ENCODE data around the gene ETF1.
"Not testable (repeated sequence)": the region's sequence is repeated elsewhere in the genome, so short reads cannot be mapped to it uniquely, and the experiment has no call there.

ETF1 gene

DNA sequence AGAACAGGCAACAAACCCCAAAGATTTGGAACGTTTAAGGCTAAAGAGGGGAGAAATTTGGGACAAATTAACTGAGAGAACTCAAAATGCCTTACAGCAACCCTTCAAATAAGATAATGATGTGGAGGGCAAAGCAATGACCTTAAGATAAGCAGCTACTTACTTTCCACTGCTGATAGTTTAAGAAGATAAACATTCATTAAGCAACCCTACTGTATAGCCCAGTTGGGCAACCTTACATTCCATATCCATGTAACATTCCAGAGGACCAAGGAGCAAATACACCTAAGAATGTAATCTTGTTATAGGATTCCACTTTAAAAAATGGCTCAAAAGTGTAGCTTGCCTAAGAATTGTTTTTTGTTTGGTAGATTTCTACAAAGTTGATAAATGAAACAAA is 14.8 kb downstream of the ETF1 start:
- DNase-seq: no peak

DNA sequence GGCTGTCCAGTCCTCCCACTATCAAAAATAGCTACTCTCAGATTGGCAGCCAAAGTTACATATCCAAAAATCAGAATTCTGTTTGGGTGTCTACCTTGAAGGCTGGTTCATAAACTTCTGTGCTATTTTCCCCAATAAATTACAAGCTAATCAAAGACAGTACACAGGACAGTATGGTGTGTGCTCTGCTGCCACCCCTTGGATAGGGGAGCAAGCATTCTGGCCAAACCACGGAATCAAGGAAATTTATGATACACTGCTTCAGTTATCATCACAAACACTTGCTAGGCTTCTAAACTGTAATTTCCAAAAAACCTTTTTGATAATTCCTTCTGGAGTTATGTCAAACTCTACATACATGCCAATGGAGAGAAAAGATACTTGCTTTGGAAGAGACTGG is 15.9 kb downstream of the ETF1 start:
- no peak for DNase-seq

DNA sequence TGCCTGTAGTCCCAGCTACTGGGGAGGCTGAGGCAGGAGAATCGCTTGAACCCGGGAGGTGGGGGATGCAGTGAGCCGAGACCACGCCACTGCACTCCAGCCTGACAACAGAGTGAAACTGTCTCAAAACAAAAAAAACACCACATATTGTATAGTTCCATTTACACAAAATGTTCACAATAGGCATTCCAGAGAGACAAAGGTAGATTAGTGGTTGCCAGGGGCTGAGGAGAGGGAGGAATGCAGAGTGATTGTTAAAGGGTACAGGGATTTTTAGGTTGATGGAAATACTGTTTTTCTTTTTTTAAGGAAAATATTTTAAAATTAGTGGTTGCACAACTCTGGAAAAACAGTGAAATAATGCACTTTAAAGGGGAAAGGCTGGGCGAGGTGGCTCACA is 19.6 kb downstream of the ETF1 start:
- no peak for DNase-seq

DNA sequence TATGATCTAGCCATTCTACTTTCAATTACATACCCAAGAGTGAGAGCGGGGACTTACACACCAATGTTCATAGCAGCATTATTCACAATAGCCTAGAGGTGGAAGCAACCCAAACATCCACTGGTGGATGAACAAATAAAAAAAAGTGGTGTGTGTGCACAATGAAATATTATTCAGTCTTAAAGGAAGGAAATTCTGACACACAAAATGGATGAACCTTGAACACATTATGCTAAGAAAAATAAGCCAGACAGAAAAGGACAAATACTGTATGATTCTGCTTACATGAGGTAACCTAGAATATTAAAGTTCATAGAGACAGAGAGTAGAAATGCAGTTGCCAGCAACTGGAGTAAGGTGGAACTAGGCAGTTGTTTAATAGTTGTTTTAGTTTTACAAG is 22.1 kb downstream of the ETF1 start:
- no peak for DNase-seq

DNA sequence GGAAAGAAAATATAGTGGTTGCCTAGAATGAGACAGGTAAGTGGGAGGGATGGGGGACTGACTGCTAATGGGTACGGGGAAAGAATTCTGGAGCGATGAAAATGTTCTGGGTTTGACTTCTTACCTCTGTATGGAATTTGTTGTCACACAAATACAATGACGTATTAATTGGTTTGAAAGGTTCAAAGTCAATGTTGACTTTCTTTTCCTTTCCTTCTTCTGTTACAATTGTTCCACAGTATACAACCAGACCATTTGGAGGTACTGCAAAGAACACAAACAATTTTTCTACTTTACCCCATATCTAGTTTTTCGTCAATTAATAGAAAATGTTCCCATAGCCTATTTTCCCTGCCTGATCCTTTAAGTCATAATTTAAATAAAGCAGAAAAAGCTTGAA is 25.6 kb downstream of the ETF1 start:
- DNase-seq: no peak

DNA sequence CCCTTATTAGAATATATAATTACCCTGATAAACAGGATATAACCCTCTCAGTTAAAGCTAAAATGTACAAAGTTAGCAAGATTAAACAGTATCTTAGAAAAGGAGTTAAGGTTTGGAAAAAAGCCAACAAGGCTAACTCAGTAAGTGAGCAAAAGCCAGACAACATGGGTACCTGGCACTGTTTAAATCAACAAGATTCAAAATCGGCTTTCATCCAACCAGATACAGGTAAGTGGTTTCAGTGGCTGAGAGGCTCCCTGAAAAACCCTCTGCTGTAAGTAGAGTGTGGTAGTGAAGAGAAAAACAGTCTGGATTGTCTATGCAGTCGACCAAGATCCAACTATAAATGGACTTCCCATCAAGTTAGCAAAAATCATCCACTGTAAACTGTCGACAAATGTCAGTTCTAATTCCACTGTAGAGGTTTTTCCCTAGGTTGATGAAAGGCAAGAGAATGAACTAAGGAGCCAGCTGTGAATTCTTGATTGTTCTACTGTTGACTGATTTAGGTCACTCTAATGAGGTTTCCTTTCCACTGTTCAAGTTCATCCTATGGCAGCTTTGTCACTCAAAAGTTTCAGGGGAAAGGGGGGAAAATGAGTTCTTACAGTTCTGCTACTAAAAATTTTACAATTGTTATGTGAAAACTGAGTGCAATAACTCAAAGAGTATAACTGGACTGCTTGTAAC is 27.3 kb downstream of the ETF1 start:
- no peak for DNase-seq

DNA sequence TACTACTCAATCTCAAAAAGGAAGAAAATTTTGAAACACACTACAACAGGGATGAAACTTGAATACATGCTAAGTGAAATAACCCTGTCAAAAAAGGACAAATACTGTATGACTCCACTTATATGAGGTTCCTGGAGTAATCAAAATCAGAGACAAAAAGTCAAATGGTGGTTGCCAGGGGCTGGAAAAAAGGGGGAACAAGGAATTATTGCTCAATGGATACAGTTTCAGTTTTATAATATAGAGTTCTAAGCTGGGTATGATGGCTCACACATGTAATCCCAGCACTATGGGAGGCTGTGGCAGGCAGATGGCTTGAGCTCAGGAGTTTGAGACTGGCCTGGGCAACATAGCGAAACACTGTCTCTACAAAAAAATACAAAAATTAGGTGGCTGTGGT is 29.0 kb downstream of the ETF1 start:
- no peak for DNase-seq

DNA sequence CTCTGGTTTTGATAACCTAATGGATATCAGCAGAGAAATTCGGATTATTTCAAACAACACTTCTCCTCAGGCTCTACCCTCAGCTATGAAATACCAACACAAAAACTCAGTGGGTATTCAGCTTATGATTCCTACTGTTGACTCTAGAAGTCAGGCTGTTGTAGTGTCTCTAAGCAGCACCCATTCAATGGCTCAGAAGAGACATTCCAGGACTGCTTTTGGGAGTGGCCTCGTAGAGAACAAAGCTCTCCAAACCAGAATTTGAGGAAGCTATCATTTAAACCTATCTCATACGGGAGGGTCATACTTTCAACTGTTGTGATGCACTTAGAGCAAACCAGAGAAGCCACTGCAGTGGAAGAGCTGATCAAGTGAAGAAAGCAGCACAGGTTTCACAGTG is 34.1 kb downstream of the ETF1 start:
- DNase-seq: no peak

DNA sequence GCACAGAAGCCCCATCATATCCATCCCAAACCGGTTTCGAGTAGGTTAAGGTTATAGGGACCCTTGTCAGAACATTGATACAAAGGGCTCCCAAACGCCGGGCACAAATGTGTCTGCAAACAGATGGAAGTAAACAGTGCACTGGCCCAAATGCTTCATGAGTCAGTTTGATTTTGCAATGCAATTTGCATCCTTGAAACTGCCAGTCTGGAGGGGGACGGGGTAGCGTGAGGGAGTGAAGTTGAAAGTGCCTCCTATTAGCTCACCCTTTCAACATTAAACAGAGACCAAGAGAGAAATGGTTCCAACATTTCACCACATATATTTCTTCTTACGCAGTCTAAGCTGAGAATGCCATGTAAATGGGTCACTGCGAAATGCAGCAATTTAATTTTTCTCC is 35.6 kb downstream of the ETF1 start:
- not testable (repeated sequence) for DNase-seq

DNA sequence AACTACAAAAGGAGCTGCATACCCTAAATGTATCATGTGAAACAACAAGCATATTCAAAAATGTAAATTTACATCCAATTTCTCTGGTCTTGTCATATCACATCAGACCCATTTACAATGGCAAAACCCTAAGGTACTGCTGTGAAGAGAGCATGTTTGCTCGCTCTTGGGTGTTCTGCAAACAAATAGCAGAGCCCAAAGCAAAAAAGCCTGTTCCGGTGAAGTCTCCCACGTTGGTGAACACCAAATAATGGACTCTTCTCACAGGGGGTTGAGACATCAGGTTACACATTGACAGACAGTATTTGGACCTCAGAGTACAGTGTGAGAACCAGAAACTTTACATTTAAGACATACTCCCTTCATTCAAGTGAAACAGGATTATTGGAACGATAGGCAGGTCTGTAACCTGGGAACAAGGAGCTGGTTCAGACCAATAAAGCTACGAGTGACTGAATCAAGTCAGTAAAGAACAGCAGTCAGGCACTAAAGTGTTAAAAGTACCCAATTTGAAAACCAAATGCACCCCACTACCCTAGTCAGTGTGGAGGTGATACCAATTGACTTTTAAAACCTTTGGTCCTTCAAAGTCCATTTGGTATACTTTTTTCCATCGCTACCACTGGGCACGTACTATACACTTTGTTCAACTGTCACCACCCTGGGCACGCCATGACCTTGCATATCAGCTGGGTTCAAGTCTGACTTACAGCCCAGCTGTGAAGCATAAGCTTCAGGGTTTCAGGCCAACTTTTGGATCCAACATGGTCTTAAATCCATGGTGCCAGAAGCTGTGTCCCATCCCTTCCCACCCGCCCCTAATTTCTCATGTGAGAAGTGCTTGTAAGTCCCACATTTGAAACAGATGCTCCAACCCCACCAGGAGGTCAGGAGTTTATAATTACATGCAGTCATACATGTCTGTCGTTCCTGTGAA is 36.4 kb downstream of the ETF1 start:
- DNase-seq: no peak

DNA sequence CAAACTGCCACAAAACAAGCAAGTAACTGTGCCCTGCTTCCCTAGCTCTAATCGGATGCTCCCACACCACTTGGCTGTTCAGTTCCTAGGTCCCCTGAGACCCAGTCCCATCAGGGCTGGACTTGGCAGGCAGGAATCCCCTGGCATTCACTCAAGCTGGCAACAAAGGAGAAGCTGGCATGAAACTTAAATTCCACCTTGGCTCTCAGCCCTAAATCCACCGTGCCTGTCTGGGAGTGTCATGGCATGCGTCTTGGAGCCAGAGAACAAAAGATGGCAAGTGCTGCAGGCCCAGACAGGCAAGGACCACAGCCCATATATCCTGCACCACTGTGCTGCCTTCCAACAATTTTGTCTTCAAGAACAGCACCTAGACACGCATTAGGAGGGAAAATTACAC is 38.2 kb downstream of the ETF1 start:
- no peak for DNase-seq

DNA sequence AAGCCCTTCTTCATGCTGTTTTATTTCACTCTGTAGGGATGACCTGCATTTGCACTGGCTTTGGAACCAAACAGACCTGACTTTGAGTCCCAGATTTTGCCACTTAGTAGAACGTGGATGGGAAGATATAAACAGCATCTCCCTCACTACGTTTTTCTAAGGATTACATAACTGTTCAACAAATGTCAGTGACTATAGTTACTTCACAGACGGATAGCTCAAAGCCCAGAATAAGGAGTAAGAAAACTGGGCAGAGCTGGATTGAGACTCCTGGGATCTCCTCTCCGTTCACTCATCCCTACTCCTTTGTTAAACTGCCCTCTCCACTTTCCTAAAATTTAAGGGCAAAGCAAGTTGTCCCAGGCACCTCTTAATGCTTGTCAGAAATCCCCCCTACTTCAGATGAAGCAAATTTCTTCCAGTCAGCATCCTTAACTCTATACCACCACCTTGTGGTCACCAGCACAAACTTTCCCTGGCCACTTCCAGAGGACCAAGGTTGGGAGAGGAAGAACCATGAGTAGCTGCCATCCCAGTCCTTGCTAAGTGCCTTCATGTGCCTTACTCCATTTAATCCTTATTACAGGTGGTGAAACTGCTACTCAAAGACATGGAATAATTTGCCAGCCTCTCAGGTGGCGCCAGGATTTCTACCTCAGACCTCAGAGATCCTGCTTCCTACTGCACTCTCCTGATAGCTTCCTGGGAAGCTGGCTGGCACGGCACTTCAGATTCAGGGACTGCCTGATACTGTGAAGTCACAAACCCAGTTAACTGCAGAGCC is 39.4 kb downstream of the ETF1 start:
- DNase-seq: no peak

DNA sequence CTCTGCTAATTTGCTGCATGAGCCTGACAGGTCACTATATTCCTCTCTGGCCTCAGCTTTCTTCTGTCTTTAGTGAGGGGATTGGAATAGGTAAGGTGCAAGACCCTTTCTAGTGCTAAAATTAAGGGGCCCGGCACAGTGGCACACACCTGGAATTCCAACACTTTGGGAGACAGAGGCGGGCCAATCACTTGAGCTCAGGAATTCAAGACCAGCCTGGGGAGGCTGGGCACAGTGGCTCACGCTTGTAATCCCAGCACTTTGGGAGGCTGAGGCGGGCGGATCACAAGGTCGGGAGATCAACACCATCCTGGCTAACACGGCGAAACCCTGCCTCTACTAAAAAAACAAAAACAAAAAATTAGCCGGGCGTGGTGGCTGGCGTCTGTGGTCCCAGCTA is 40.5 kb downstream of the ETF1 start:
- no peak for DNase-seq

DNA sequence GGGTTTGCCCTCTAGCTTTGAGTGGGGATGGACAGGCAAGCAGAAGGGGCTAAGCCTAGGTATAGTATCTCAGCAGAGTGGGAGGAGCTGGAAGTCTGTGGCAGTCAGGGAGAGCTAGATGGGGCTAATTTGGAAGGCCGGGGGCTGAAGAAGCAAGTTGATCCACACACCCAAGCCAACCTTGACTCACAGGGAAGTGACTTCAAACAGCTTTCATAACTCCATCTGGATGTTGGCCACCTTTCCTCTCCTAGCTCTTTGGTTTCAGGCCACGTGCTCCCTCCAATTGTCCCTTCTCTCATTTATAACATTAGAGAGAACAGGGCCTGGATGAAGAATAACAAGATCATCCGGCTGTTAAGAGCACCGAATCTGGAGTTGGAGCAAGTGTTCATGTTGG is 40.9 kb downstream of the ETF1 start:
- DNase-seq: no peak

DNA sequence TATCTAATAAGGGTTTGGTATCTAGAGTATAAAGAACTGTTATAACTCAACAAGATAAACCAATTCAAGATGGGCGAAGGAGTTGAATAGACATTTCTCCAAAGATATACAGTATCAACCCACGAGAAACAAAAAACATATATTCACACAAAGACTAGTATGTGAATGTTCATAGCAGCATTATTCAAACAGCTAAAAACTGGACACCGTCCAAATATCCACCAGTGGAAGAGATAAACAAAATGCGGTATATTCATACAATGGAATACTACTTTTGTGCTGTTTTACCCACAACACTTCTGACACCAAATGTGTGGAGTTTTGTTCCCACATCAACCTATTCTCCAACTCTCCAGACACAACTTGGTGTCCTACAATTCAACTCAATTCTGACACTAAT is 44.7 kb downstream of the ETF1 start:
- DNase-seq: no peak

DNA sequence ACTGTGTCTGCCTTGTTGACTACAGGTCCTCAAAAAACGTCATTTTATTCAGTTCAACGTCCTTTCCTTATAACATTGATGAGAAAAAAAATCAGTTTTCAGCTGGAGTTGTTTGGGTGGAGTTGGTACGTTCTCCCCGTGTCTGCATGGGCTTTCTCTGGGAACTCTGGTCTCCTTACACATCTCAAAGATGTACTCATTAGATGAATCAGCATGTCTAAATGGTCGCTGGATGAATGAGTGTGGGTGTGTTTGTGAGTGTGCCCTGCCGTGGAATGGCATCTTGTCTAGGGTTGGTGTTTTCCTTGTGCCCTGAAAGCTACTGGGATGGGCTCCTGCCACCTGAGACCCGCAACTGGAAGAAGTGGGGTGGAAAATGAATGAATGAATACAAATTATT is 47.7 kb downstream of the ETF1 start:
- no peak for DNase-seq

DNA sequence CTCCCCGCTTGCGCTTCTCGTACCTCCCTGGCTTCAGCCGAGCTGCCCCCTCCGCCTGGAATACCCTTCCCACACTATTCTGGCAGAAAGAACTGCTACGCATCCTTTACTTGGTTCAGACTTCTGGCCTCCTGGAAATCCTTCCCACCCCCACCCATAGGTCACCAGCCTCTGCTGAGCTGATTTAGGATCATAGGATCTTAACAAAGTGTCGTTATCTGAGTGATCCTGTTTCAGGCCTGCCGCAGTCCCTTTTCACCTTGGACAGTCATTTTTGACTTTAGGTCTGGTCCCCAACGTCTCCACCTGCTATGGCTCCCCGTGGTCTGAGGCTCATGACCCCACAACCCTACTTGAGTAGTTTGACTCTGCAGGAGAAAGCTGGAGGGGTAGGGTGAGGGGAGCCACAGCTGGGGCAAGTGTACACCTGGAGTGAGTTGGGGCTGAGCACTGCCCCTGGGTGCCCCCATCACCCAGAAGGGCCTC is 50.4 kb downstream of the ETF1 start:
- DNase-seq: no peak

DNA sequence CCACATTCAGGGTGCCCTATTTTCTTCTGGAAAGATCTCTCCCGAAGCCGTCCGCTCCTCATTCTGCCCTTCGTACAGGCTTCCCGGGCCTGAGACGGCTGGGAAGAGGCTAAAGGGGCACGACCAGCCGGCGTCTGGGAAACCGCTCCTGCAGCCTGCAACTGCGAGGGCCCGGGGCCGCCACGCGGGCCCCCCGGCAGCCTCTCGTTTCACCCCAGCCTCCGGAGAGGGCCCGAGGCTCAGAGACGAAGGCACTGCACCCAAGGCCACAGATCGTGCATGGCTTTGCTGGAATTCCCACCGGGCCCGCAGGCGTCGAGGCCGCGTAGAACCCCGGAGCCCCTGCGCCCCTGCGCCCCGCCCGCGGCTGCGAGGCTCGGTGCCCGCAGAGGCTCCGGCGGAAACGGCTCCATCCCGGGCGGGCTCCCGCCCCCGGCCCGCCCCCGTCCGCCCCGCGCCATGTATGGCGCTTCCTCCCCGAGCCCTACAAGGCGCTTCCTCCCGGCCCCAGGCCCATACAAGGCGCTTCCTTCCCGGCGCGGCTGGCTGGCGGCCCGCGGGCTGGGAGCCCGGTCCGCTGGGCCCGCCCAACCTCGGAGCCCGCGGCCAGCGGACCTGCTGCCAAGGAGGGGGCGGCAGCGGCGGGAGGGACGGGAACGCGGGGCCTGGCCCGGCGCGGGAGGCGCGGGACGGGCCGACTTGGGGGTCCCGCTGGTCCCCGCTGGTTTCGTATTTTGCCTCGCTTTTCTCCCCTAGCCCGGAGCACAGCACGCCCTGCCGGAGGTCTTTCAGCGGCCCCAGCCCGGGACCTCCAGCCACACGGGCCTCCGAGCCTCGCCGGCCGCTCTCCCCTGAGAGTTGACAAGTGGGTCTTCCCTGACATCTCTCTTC is 51.1 kb downstream of the ETF1 start:
- DNase-seq: peak; percentile 84 to 85

DNA sequence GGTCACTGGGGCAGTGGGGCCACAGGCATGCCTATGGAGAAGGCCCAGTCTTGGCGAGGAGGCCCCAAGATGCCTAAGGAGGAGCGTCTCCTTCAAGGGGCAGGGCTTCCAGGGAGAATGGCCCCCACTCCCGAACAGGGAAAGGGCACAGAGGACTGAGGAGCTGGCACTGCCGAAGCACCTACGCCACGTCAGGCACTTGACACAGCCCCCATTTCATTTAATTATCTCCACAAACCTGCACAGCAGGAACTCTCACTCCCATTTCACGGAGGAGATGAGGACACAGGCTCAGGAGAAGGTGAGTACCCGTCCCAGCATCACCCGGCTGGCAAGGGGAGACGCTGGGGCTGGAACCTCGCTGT is 51.8 kb downstream of the ETF1 start:
- DNase-seq: no peak

DNA sequence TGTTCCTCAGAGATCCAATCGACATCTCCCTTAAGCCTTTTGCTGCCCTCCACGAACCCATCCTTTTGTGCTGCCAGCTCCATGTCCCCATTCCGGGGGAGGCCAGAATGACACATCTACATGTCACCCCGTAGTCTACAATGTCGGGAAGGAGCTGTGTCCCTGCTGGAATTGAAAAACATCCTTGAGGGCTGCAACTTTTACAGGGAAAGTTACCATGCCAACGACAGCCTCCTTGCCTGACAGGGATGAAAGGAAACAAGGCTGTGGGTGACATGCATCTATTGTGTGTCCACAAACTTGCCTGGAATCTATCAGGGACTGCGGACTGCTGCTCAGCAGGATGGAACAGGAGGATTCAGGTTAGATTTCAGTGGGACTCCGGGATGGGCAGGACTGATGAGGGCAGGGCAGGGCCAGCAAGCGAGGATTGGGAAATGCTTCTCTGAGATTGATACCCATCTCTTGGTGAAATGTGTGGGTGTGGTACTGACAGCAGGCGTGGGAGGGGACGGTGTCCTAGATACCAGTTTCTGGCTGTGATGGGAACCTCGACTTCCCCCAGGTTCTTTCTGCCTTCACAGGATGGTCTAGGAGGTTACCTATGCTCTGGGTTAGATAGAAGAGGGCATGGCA is 52.3 kb downstream of the ETF1 start:
- DNase-seq: no peak

DNA sequence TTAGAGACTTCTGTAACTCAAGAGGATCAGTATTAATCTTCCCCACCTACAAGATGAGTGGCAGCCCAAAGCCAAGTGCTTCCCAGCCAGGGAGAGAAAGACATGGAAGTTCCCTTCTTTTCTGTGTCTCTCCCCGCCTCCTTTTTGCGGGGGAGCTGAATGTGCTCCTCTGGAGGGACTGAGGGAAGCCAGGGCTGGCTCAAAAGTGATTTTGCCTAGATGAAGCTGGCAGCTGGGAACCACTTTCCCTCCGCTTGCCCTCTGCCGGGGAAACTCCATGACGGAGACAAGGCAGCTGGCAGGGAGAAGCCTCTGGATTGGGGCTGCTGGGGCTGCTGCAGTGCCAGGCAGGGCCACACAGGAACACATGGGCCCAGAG is 53.4 kb downstream of the ETF1 start:
- DNase-seq: no peak

DNA sequence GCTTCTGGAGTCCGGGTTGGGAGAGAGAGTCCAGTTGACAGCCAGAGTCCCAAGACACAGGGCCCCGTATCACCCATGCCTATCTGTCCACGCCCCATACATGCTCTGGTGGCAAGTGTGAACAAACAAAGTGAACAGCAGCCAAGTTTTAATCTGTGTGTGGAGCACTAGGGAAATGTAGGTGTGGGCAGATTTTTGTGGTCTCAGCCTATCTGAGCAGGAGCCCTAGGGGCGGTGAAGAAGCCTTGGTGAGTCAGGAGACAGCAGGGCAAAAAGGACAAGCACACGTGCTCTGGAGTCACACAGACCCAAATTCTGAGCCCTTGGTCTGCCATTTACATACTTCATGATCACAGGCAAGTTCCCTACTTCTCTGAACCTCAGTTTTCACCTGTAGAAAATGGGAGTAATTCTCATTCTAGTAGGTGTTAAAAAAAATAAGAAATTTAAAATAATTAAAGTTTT is 54.5 kb downstream of the ETF1 start:
- no peak for DNase-seq

Measured in stimulated activated CD4-positive, alpha-beta T cell treated with anti-CD3 and anti-CD28 coated beads, Interleukin-2, amount 100 ng/mL, for 24 hours (primary cell).